Loucy (cell line): ENCODE results near the gene KRIT1.

Experiments used
- CTCF ChIP-seq: fragments of 200-600 bp; sonication (generic); conservative IDR thresholded peaks from 2 replicates; pipeline ENCODE4 v1.5.1; 2014; ENCODE audit warnings: mild to moderate bottlenecking, antibody characterized with exemption, low read length
- EZH2phosphoT487 ChIP-seq: fragments of 200-600 bp; IDR thresholded peaks from 2 replicates; pipeline ENCODE4 v1.6.1; 2018; ENCODE audit warnings: antibody characterized with exemption, mild to moderate bottlenecking, moderate library complexity, borderline replicate concordance

- no peak for TF ChIP-seq CTCF
- TF ChIP-seq EZH2phosphoT487, result no peak
Observed at GRCh38 chr7:92161271-92161670, 84.4 kb downstream of the KRIT1 start.
